B cell (primary cell): ENCODE data around the gene PTPN5. TPM values are rescaled to one million over a fixed set of nuclear protein-coding genes. Genes with fewer than 3 reads are reported as not detected.
A peak's percentile ranks its signal among the peaks of the same experiment; 100 is the strongest.

Experiments
- ATAC-seq: fragments of 200-7000 bp; cut with Tn5 transposase; one replicate; pipeline ENCODE4 v1.10.0; 2021; ENCODE audit warnings: low read depth, mild to moderate bottlenecking, moderate number of reproducible peaks, moderate library complexity
- CTCF ChIA-PET: fragments of 350-600 bp; sonication (Branson Sonifier 250); formaldehyde crosslinking; loops from one replicate; lab custom pipeline; 2021; ENCODE audit warnings: antibody characterized with exemption, inconsistent platforms; lab: Charles Lee
- POLR2A ChIA-PET: fragments of 350-600 bp; sonication (Branson Sonifier 250); formaldehyde crosslinking; loops from one replicate; lab custom pipeline; 2021; ENCODE audit warnings: antibody characterized with exemption; lab: Charles Lee
- DNase-seq: peaks from one replicate; pipeline ENCODE4 v3.0.0; 2013
- H2AFZ ChIP-seq: 2 replicates; pipeline ENCODE4 v1.6.1; 2012; ENCODE audit warnings: mild to moderate bottlenecking, low read depth, low read length; ENCODE audit not compliant: insufficient read depth, poor library complexity, severe bottlenecking
- H3K27ac ChIP-seq, 2 donors: 1 replicate in 1 of 2; 2 replicates in 1 of 2; pipeline ENCODE4 v1.5.1; 2012 to 2013; ENCODE audit warnings: low read length in 2 of 2, mild to moderate bottlenecking in 2 of 2, moderate library complexity in 1 of 2
- H3K27me3 ChIP-seq, 4 experiments: fragments of 200-600 bp in 1 of 4; sonication (generic) in 1 of 4; replicated peaks in 1 of 4; 1 replicate in 2 of 4; 2 replicates in 2 of 4; pipeline versions ENCODE4 v1.6.1 to v1.7.0; 2013 to 2016; ENCODE audit warnings: low read length in 3 of 4, mild to moderate bottlenecking in 2 of 4, mixed read lengths in 1 of 4, moderate library complexity in 1 of 4; ENCODE audit not compliant: insufficient read depth in 4 of 4, control insufficient read depth in 3 of 4; ENCODE audit errors: control extremely low read depth in 1 of 4
- H3K36me3 ChIP-seq, 2 experiments: replicated peaks in 1 of 2; 1 replicate in 1 of 2; 2 replicates in 1 of 2; pipeline versions ENCODE4 v1.6.1 to v1.7.1; 2013; ENCODE audit warnings: low read length in 1 of 2; ENCODE audit not compliant: insufficient read depth in 2 of 2, control insufficient read depth in 1 of 2; ENCODE audit errors: control extremely low read depth in 1 of 2, extremely low read depth in 1 of 2
- H3K4me1 ChIP-seq, 2 donors: fragments of 200-600 bp in 1 of 2; sonication (generic) in 1 of 2; 1 replicate in 1 of 2; 2 replicates in 1 of 2; pipeline versions ENCODE4 v1.5.1 to v1.6.1; 2013 to 2017; ENCODE audit warnings: low read length in 2 of 2; ENCODE audit not compliant: control insufficient read depth in 2 of 2, insufficient read depth in 2 of 2
- H3K4me2 ChIP-seq: replicated peaks from 2 replicates; pipeline ENCODE3; 2012; ENCODE audit warnings: mild to moderate bottlenecking, low read depth, low read length; ENCODE audit not compliant: poor library complexity, severe bottlenecking
- H3K4me3 ChIP-seq, 5 experiments: fragments of 200-600 bp in 1 of 5; sonication (generic) in 1 of 5; 1 replicate in 3 of 5; 2 replicates in 2 of 5; pipeline versions ENCODE4 v1.5.1 to v1.7.0; 2011 to 2016; ENCODE audit warnings: low read length in 4 of 5, mild to moderate bottlenecking in 4 of 5, low read depth in 2 of 5, control low read depth in 1 of 5, moderate library complexity in 1 of 5; ENCODE audit not compliant: insufficient read depth in 1 of 5; ENCODE audit errors: control extremely low read depth in 1 of 5, extremely low read depth in 1 of 5
- H3K79me2 ChIP-seq: fragments of 200-600 bp; sonication (generic); one replicate; pipeline ENCODE4 v1.6.0; 2016; ENCODE audit warnings: low read length; ENCODE audit not compliant: control insufficient read depth, insufficient read depth
- H3K9ac ChIP-seq: fragments of 200-600 bp; sonication (generic); 2 replicates; pipeline ENCODE4 v1.6.1; 2017; ENCODE audit warnings: mild to moderate bottlenecking, low read length, moderate library complexity
- H3K9me3 ChIP-seq, 3 donors: one replicate each; pipeline versions ENCODE4 v1.6.1 to v1.7.1; 2013; ENCODE audit warnings: low read length in 2 of 3; ENCODE audit not compliant: control insufficient read depth in 2 of 3, insufficient read depth in 1 of 3; ENCODE audit errors: control extremely low read depth in 1 of 3
- H4K20me1 ChIP-seq: 2 replicates; pipeline ENCODE4 v1.6.0; 2012; ENCODE audit warnings: mild to moderate bottlenecking, low read length; ENCODE audit not compliant: insufficient read depth, control insufficient read depth, poor library complexity, severe bottlenecking
- H3K27ac Mint-ChIP-seq: one replicate; pipeline ENCODE4 v1.8.0; 2021; ENCODE audit warnings: mixed read lengths
- H3K27me3 Mint-ChIP-seq: one replicate; pipeline ENCODE4 v1.8.0; 2021; ENCODE audit warnings: mixed read lengths
- H3K4me1 Mint-ChIP-seq: one replicate; pipeline ENCODE4 v1.8.0; 2021; ENCODE audit warnings: mixed read lengths
- H3K4me3 Mint-ChIP-seq: one replicate; pipeline ENCODE4 v1.8.0; 2021; ENCODE audit warnings: mixed read lengths
- H3K9me3 Mint-ChIP-seq: one replicate; pipeline ENCODE4 v1.8.0; 2022; ENCODE audit warnings: mixed read lengths; ENCODE audit not compliant: insufficient read depth
- CTCF ChIP-seq: fragments of 200-600 bp; IDR thresholded peaks from one replicate; pipeline ENCODE4 v1.8.0; 2022; ENCODE audit warnings: antibody characterized with exemption, mild to moderate bottlenecking
- EZH2 ChIP-seq: IDR thresholded peaks from 2 replicates; pipeline ENCODE4 v1.6.1; 2012; ENCODE audit warnings: borderline replicate concordance, low read depth, mild to moderate bottlenecking, moderate library complexity, low read length; ENCODE audit not compliant: insufficient read depth, poor library complexity, severe bottlenecking
- WGBS: methylation state at CpG from one replicate; pipeline ENCODE4 v1.1.5; 2013; ENCODE audit warnings: missing lambda C conversion rate; ENCODE audit not compliant: insufficient coverage; 5-methylcytosine and 5-hydroxymethylcytosine counted together
- intact Hi-C: fragments of 100-400 bp; cut with micrococcal nuclease; formaldehyde crosslinking; loops from one replicate; pipeline ENCODE4 v1.10.0; 2022
- polyA plus RNA-seq: library from polyadenylated mRNA; depleted of rRNA; stranded (reverse); fragments of >200 nt; gene quantifications from 2 replicates; pipeline ENCODE4 v1.2.3, GENCODE V29; 2012
- total RNA-seq, 2 donors: library from RNA; stranded (reverse); fragments of 120-200 nt in 1 of 2; gene quantifications; 1 replicate in 1 of 2; 2 replicates in 1 of 2; pipeline versions ENCODE4 v1.2.3 to v1.2.4, GENCODE V29; 2013 to 2022

The PTPN5 gene
- total and polyA plus RNA-seq, 2 donors (not counting 1 experiment from before 2014, with no cell fraction given): not detected

- POLR2A ChIA-PET: no interaction called here
- Histone ChIP-seq H3K27me3 (peaks cover 0 to 17% (median 0%) of the 10 kb centered on the region in 4 experiments), H3K79me2 (no peaks in the 10 kb centered on the region), H3K9me3 (no peaks in the 10 kb centered on the region), H3K4me1 (peaks cover 13 to 17% of the 10 kb centered on the region in 2 donors), H4K20me1 (no peaks in the 10 kb centered on the region), H3K9ac (peak overlapping the region; percentile 73), H3K4me2 (peak overlapping the region; percentile 96), H3K27ac (no peak overlapping the region), H2AFZ (peak overlapping the region; percentile 82), H3K4me3 (peak overlapping the region; percentile 35 to 71 (median 60)), H3K36me3 (no peaks in the 10 kb centered on the region)
- Mint-ChIP-seq H3K27ac (peak overlapping the region; percentile 10), H3K4me3 (peak overlapping the region; percentile 74), H3K9me3 (no peaks in the 10 kb centered on the region), H3K4me1 (peaks cover 18% of the 10 kb centered on the region), H3K27me3 (peaks cover 18% of the 10 kb centered on the region)
- CTCF ChIA-PET: no interaction called here
- ATAC-seq (no peak), DNase-seq (no peak)
- no peak for TF ChIP-seq EZH2
- TF ChIP-seq CTCF: no peak
- intact Hi-C loops: loop anchor here (2.0 to 5.0 kb wide), 4 partner anchors 110 to 686 kb away; partner anchors contain the start of genes E2F8, SERGEF, TSG101 and UEVLD
- 4% methylated on average over 5 of the region's 9 CpGs for WGBS
Observed at GRCh38 chr11:18699269-18699596, 92.4 kb downstream of the PTPN5 start.
